CD14-positive monocyte (primary cell): Measurements from ENCODE around the gene CTNNA3. TPM values are rescaled to one million over a fixed set of nuclear protein-coding genes. Genes with fewer than 3 reads are reported as not detected.

Experiments
- DNase-seq, 3 donors: peaks; one replicate each; pipeline ENCODE4 v3.0.0-alpha.2; 2011 to 2022
- H2AFZ ChIP-seq: 2 replicates; pipeline ENCODE4 v1.6.0; 2012; ENCODE audit warnings: mild to moderate bottlenecking, low read depth, low read length, inconsistent platforms; ENCODE audit not compliant: insufficient read depth, poor library complexity, severe bottlenecking
- H3K27ac ChIP-seq, 2 donors: 1 replicate in 1 of 2; 2 replicates in 1 of 2; pipeline ENCODE4 v1.5.1; 2012 to 2013; ENCODE audit warnings: low read length in 2 of 2, control low read depth in 1 of 2, inconsistent platforms in 1 of 2, low read depth in 1 of 2, mild to moderate bottlenecking in 1 of 2
- H3K27me3 ChIP-seq, 2 donors: one replicate each; pipeline versions ENCODE4 v1.6.0 to v1.6.1; 2011 to 2013; ENCODE audit warnings: low read length in 2 of 2; ENCODE audit not compliant: control insufficient read depth in 2 of 2, insufficient read depth in 2 of 2
- H3K36me3 ChIP-seq, 2 donors: replicated peaks in 1 of 2; 1 replicate in 1 of 2; 2 replicates in 1 of 2; pipeline versions ENCODE4 v1.5.1 to v1.6.1; 2012 to 2013; ENCODE audit warnings: low read length in 2 of 2, control low read depth in 1 of 2, inconsistent platforms in 1 of 2, mild to moderate bottlenecking in 1 of 2; ENCODE audit not compliant: insufficient read depth in 2 of 2, control insufficient read depth in 1 of 2
- H3K4me1 ChIP-seq, 2 donors: 1 replicate in 1 of 2; 2 replicates in 1 of 2; pipeline versions ENCODE4 v1.5.1 to v1.6.1; 2012 to 2013; ENCODE audit warnings: low read length in 2 of 2, control low read depth in 1 of 2, inconsistent platforms in 1 of 2, mild to moderate bottlenecking in 1 of 2, moderate library complexity in 1 of 2; ENCODE audit not compliant: insufficient read depth in 2 of 2, control insufficient read depth in 1 of 2
- H3K4me2 ChIP-seq: replicated peaks from 2 replicates; pipeline ENCODE3; 2012; ENCODE audit warnings: low read length, moderate library complexity, mild to moderate bottlenecking; ENCODE audit not compliant: poor library complexity, severe bottlenecking; ENCODE audit errors: extremely low read depth
- H3K4me3 ChIP-seq, 3 experiments: fragments of 200-600 bp in 1 of 3; sonication (generic) in 1 of 3; replicated peaks in 1 of 3; 1 replicate in 2 of 3; 2 replicates in 1 of 3; pipeline ENCODE4 v1.5.1; 2011 to 2013; ENCODE audit warnings: low read length in 3 of 3, mild to moderate bottlenecking in 3 of 3, control low read depth in 2 of 3, low read depth in 2 of 3, inconsistent platforms in 1 of 3, moderate library complexity in 1 of 3
- H3K79me2 ChIP-seq: 2 replicates; pipeline ENCODE4 v1.6.0; 2012; ENCODE audit warnings: mild to moderate bottlenecking, control low read depth, inconsistent platforms, low read length, moderate library complexity; ENCODE audit not compliant: insufficient read depth
- H3K9ac ChIP-seq: 2 replicates; pipeline ENCODE4 v1.6.0; 2017; ENCODE audit warnings: low read length, mild to moderate bottlenecking; ENCODE audit not compliant: insufficient read depth, poor library complexity, severe bottlenecking
- H3K9me3 ChIP-seq, 2 donors: replicated peaks in 1 of 2; 1 replicate in 1 of 2; 2 replicates in 1 of 2; pipeline versions ENCODE4 v1.5.1 to v1.6.1; 2012 to 2013; ENCODE audit warnings: low read length in 2 of 2, control low read depth in 1 of 2; ENCODE audit not compliant: control insufficient read depth in 1 of 2, insufficient read depth in 1 of 2
- H4K20me1 ChIP-seq: 2 replicates; pipeline ENCODE4 v1.6.0; 2012; ENCODE audit warnings: mild to moderate bottlenecking, low read length, control low read depth, moderate library complexity; ENCODE audit not compliant: insufficient read depth
- H3K27ac Mint-ChIP-seq, 7 donors: one replicate each; pipeline ENCODE4 v1.8.0; 2020; ENCODE audit warnings: mild to moderate bottlenecking in 7 of 7, mixed read lengths in 7 of 7, moderate library complexity in 6 of 7, inconsistent platforms in 2 of 7
- H3K27me3 Mint-ChIP-seq, 3 donors: one replicate each; pipeline ENCODE4 v1.8.0; 2021 to 2022; ENCODE audit warnings: low read depth in 3 of 3, mild to moderate bottlenecking in 3 of 3, mixed read lengths in 3 of 3, moderate library complexity in 3 of 3, inconsistent platforms in 1 of 3
- H3K36me3 Mint-ChIP-seq, 2 donors: one replicate each; pipeline ENCODE4 v1.8.0; 2020; ENCODE audit warnings: mixed read lengths in 2 of 2, inconsistent platforms in 1 of 2, mild to moderate bottlenecking in 1 of 2
- H3K4me1 Mint-ChIP-seq: one replicate; pipeline ENCODE4 v1.8.0; 2020; ENCODE audit warnings: mild to moderate bottlenecking, mixed read lengths
- H3K4me3 Mint-ChIP-seq, 2 donors: one replicate each; pipeline ENCODE4 v1.8.0; 2020; ENCODE audit warnings: mild to moderate bottlenecking in 2 of 2, mixed read lengths in 2 of 2, moderate library complexity in 1 of 2
- H3K9me3 Mint-ChIP-seq, 7 donors: one replicate each; pipeline ENCODE4 v1.8.0; 2020 to 2022; ENCODE audit warnings: mixed read lengths in 7 of 7, mild to moderate bottlenecking in 6 of 7, moderate library complexity in 6 of 7, inconsistent platforms in 2 of 7
- WGBS: methylation state at CpG from one replicate; pipeline ENCODE4 v1.1.5; 2013; ENCODE audit warnings: missing lambda C conversion rate; ENCODE audit not compliant: insufficient coverage; 5-methylcytosine and 5-hydroxymethylcytosine counted together
- intact Hi-C, 2 donors: fragments of 100-400 bp; cut with micrococcal nuclease; formaldehyde crosslinking; loops; one replicate each; pipeline versions ENCODE4 v1.15.0 to v1.15.1; 2023
- polyA plus RNA-seq, 3 donors: library from polyadenylated mRNA; depleted of rRNA in 1 of 3; unstranded in 2 of 3; stranded (reverse) in 1 of 3; fragments of 300-500 nt in 2 of 3; fragments of >200 nt in 1 of 3; fragmentation: Illumina TruSeq in 2 of 3; gene quantifications; 1 replicate in 2 of 3; 2 replicates in 1 of 3; pipeline ENCODE4 v1.2.3, GENCODE V29; 2012 to 2021
- TF ChIP-seq, protein P1 (sequence below): fragments of 200-600 bp; IDR thresholded peaks from one replicate; pipeline ENCODE4 v1.8.0; 2022; ENCODE audit warnings: antibody characterized with exemption, mild to moderate bottlenecking

CTNNA3 gene
- polyA plus RNA-seq, 3 donors: not detected

DNA sequence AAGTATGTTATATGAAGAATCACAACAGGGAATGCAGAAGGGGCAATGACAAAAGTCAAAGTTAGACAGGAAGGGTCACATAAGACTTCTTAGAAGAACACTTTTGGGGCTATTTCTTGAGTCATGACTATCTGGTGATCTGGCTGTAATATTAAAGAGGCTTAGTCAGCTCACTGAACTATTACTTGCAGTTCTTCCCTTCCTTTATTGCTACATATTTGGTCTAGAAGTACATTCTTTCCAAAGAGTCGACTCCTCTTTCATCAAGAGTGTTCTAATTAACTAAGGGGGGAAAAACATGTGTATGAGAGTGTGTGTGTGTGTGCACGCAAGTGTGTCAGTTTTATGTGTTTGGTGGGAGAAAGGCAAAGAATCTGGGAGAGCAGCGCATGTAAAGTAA is 1017.5 kb downstream of the CTNNA3 start:
- Mint-ChIP-seq H3K27ac (no peak overlapping the region), H3K9me3 (peaks cover 0 to 4% (median 2%) of the 10 kb centered on the region in 7 donors), H3K36me3 (no peaks in the 10 kb centered on the region), H3K27me3 (peaks cover 0 to 2% (median 0%) of the 10 kb centered on the region in 3 donors), H3K4me3 (no peak overlapping the region), H3K4me1 (no peaks in the 10 kb centered on the region)
- no peak for DNase-seq
- no peaks in the 10 kb centered on the region for H3K36me3 ChIP-seq
- H4K20me1 ChIP-seq: no peaks in the 10 kb centered on the region
- H2AFZ ChIP-seq: no peak overlapping the region
- no peak overlapping the region for H3K27ac ChIP-seq
- peaks cover 0 to 5% of the 10 kb centered on the region in 2 donors for H3K9me3 ChIP-seq
- 83% methylated on average over 2 of the region's 3 CpGs for WGBS
- H3K9ac ChIP-seq: no peak overlapping the region
- H3K4me2 ChIP-seq: no peak overlapping the region
- no peaks in the 10 kb centered on the region for H3K79me2 ChIP-seq
- no peaks in the 10 kb centered on the region for H3K4me1 ChIP-seq
- H3K4me3 ChIP-seq: no peak overlapping the region
- TF ChIP-seq, protein P1, sequence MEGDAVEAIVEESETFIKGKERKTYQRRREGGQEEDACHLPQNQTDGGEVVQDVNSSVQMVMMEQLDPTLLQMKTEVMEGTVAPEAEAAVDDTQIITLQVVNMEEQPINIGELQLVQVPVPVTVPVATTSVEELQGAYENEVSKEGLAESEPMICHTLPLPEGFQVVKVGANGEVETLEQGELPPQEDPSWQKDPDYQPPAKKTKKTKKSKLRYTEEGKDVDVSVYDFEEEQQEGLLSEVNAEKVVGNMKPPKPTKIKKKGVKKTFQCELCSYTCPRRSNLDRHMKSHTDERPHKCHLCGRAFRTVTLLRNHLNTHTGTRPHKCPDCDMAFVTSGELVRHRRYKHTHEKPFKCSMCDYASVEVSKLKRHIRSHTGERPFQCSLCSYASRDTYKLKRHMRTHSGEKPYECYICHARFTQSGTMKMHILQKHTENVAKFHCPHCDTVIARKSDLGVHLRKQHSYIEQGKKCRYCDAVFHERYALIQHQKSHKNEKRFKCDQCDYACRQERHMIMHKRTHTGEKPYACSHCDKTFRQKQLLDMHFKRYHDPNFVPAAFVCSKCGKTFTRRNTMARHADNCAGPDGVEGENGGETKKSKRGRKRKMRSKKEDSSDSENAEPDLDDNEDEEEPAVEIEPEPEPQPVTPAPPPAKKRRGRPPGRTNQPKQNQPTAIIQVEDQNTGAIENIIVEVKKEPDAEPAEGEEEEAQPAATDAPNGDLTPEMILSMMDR: no peak
- intact Hi-C loops: no loop called here
- H3K27me3 ChIP-seq: no peaks in the 10 kb centered on the region

DNA sequence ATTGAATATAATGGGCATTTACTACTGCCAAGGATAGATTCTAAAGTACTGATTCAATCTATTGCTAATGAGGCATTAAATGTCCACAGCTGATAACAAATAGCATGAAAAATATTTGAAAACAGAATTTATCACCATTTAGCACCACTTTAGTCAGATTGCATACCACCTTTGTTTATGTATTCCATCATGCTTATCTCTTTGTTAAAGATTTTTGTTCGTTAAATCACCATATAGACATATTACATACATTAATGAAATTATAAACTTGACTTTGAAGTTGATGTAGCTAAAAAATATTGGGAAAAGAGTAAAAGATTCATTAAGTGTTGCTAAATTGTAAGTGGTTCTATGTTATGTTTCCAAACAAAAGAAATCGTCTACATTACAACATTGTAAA is 1022.9 kb downstream of the CTNNA3 start:
- no peaks in the 10 kb centered on the region for H3K36me3 ChIP-seq
- H3K27me3 Mint-ChIP-seq: peaks cover 0 to 1% (median 0%) of the 10 kb centered on the region in 3 donors
- H3K27ac Mint-ChIP-seq: no peak overlapping the region
- no peak for DNase-seq
- H3K4me3 Mint-ChIP-seq: no peak overlapping the region
- H3K79me2 ChIP-seq: no peaks in the 10 kb centered on the region
- peaks cover 0 to 5% (median 0%) of the 10 kb centered on the region in 7 donors for H3K9me3 Mint-ChIP-seq
- WGBS: no CpG with 5 or more reads among the region's 2 CpGs
- H3K36me3 Mint-ChIP-seq: no peaks in the 10 kb centered on the region
- no peaks in the 10 kb centered on the region for H3K27me3 ChIP-seq
- no peak overlapping the region for H3K4me3 ChIP-seq
- no peaks in the 10 kb centered on the region for H3K4me1 Mint-ChIP-seq
- H3K4me1 ChIP-seq: no peaks in the 10 kb centered on the region
- no peak overlapping the region for H3K27ac ChIP-seq
- H3K9me3 ChIP-seq: no peaks in the 10 kb centered on the region
- no peak overlapping the region for H3K9ac ChIP-seq
- no peak overlapping the region for H3K4me2 ChIP-seq
- intact Hi-C loops: no loop called here
- no peaks in the 10 kb centered on the region for H4K20me1 ChIP-seq
- TF ChIP-seq, protein P1: no peak
- no peak overlapping the region for H2AFZ ChIP-seq
